Smooth muscle cell (in vitro differentiated cells): Measurements from ENCODE around the gene CCDC183. TPM values are rescaled to one million over a fixed set of nuclear protein-coding genes. Genes with fewer than 3 reads are reported as not detected.

Experiments
- DNase-seq: peaks from one replicate; lab custom pipeline; 2025; ENCODE audit not compliant: unreplicated experiment; lab: John Stamatoyannopoulos, UW
- H2AFZ ChIP-seq: fragments of 200-600 bp; sonication (generic); 2 replicates; pipeline ENCODE4 v1.6.0; 2016; ENCODE audit warnings: antibody characterized with exemption, low read depth, mild to moderate bottlenecking
- H3F3A ChIP-seq: fragments of 200-600 bp; sonication (generic); 2 replicates; pipeline ENCODE4 v1.6.0; 2017; ENCODE audit warnings: antibody characterized with exemption, low read depth
- H3K27ac ChIP-seq: fragments of 200-600 bp; sonication (generic); 2 replicates; pipeline ENCODE4 v1.5.1; 2016; ENCODE audit warnings: low read depth, mild to moderate bottlenecking
- H3K27me3 ChIP-seq: fragments of 200-600 bp; sonication (generic); 2 replicates; pipeline ENCODE4 v1.6.1; 2016; ENCODE audit warnings: low read depth, mild to moderate bottlenecking
- H3K36me3 ChIP-seq: fragments of 200-600 bp; sonication (generic); 2 replicates; pipeline ENCODE4 v1.5.1; 2016; ENCODE audit warnings: low read depth
- H3K4me1 ChIP-seq: fragments of 200-600 bp; sonication (generic); 2 replicates; pipeline ENCODE4 v1.5.1; 2016; ENCODE audit warnings: low read depth
- H3K4me2 ChIP-seq: fragments of 200-600 bp; sonication (generic); 2 replicates; pipeline ENCODE4 v1.6.0; 2016; ENCODE audit warnings: mild to moderate bottlenecking
- H3K4me3 ChIP-seq: fragments of 200-600 bp; sonication (generic); 2 replicates; pipeline ENCODE4 v1.5.1; 2016; ENCODE audit warnings: mild to moderate bottlenecking
- H3K79me2 ChIP-seq: fragments of 200-600 bp; sonication (generic); 2 replicates; pipeline ENCODE4 v1.6.0; 2016; ENCODE audit warnings: low read depth, mild to moderate bottlenecking
- H3K9ac ChIP-seq: fragments of 200-600 bp; sonication (generic); 2 replicates; pipeline ENCODE4 v1.6.0; 2016; ENCODE audit warnings: low read depth
- H3K9me3 ChIP-seq: fragments of 200-600 bp; sonication (generic); replicated peaks from 2 replicates; pipeline ENCODE4 v1.5.1; 2016; ENCODE audit warnings: low read depth
- H4K20me1 ChIP-seq: fragments of 200-600 bp; sonication (generic); 2 replicates; pipeline ENCODE4 v1.6.0; 2016; ENCODE audit warnings: low read depth
- CTCF ChIP-seq: fragments of 200-600 bp; sonication (generic); IDR thresholded peaks from 2 replicates; pipeline ENCODE4 v1.5.1; 2017; ENCODE audit warnings: borderline replicate concordance, mild to moderate bottlenecking, antibody characterized with exemption; ENCODE audit not compliant: insufficient read depth, poor library complexity, severe bottlenecking
- WGBS: methylation state at CpG from one replicate; pipeline ENCODE4 v1.1.7; 2016; ENCODE audit warnings: low lambda C conversion rate; 5-methylcytosine and 5-hydroxymethylcytosine counted together
- polyA plus RNA-seq: library from polyadenylated mRNA; unstranded; fragments of >200 nt; fragmentation: Nextera tagmentation; extraction: Ambion mirVana; gene quantifications from 2 replicates; pipeline ENCODE4 v1.2.1, GENCODE V29; 2016
- total RNA-seq: library from RNA; depleted of rRNA; stranded (reverse); fragments of >200 nt; gene quantifications from 2 replicates; pipeline ENCODE4 v1.2.3, GENCODE V29; 2014

Gene CCDC183
- total and polyA plus RNA-seq, 2 experiments from 2014 or later, result 2.0 to 3.7 TPM

GRCh38 chr9:136751244-136751643 is 44.9 kb upstream of the CCDC183 start:
- 96% methylated on average over 1 of the region's 1 CpG for WGBS
- no peaks in the 10 kb centered on the region for H3K9me3 ChIP-seq
- H3K27me3 ChIP-seq, result no peaks in the 10 kb centered on the region
- no peak overlapping the region for H3K4me2 ChIP-seq
- H3F3A ChIP-seq, result no peaks in the 10 kb centered on the region
- H2AFZ ChIP-seq, result no peak overlapping the region
- H3K4me1 ChIP-seq, result no peaks in the 10 kb centered on the region
- no peak overlapping the region for H3K4me3 ChIP-seq
- H3K9ac ChIP-seq, result no peak overlapping the region
- no peaks in the 10 kb centered on the region for H3K36me3 ChIP-seq
- H4K20me1 ChIP-seq, result no peaks in the 10 kb centered on the region
- no peak for DNase-seq
- H3K27ac ChIP-seq, result no peak overlapping the region
- no peaks in the 10 kb centered on the region for H3K79me2 ChIP-seq
- no peak for TF ChIP-seq CTCF

- H3K79me2 ChIP-seq, result no peaks in the 10 kb centered on the region
- no peaks in the 10 kb centered on the region for H3K4me1 ChIP-seq
- no peak overlapping the region for H3K4me2 ChIP-seq
- no peak overlapping the region for H3K4me3 ChIP-seq
- H3K36me3 ChIP-seq, result no peaks in the 10 kb centered on the region
- no peaks in the 10 kb centered on the region for H3K27me3 ChIP-seq
- no peak overlapping the region for H3K27ac ChIP-seq
- DNase-seq, result no peak
- no peak overlapping the region for H3K9ac ChIP-seq
- no peaks in the 10 kb centered on the region for H4K20me1 ChIP-seq
- TF ChIP-seq CTCF, result no peak
- H3F3A ChIP-seq, result no peaks in the 10 kb centered on the region
- no peaks in the 10 kb centered on the region for H3K9me3 ChIP-seq
- H2AFZ ChIP-seq, result no peak overlapping the region
Measured at GRCh38 chr9:136751814-136752213, 44.3 kb upstream of the CCDC183 start.

- Histone ChIP-seq H3K79me2 (no peaks in the 10 kb centered on the region), H3K9ac (no peak overlapping the region)
- 90% methylated on average over 31 of the region's 31 CpGs for WGBS
Measured at GRCh38 chr9:136753371-136754058, 42.6 kb upstream of the CCDC183 start.

More at GRCh38 chr9:136753371-136754058, 42.6 kb upstream of the CCDC183 start:
- TF ChIP-seq CTCF, result no peak
- H3K9me3 ChIP-seq, result no peaks in the 10 kb centered on the region
- no peaks in the 10 kb centered on the region for H4K20me1 ChIP-seq
- no peak overlapping the region for H3K4me3 ChIP-seq
- H2AFZ ChIP-seq, result no peak overlapping the region
- H3K27me3 ChIP-seq, result no peaks in the 10 kb centered on the region
- no peak overlapping the region for H3K4me2 ChIP-seq
- no peaks in the 10 kb centered on the region for H3K36me3 ChIP-seq
- DNase-seq, result no peak
- no peaks in the 10 kb centered on the region for H3K4me1 ChIP-seq
- no peaks in the 10 kb centered on the region for H3F3A ChIP-seq
- H3K27ac ChIP-seq, result no peak overlapping the region
